GM21515 (cell line): ENCODE results near the gene RNF144B.
A peak's percentile ranks its signal among the peaks of the same experiment; 100 is the strongest.

Source experiments
- ATAC-seq: cut with Tn5 transposase; IDR thresholded peaks from one replicate; pipeline ENCODE4 v1.9.1; 2021; ENCODE audit not compliant: unreplicated experiment

Gene RNF144B

GRCh38 chr6:18478610-18479009, 91.5 kb downstream of the RNF144B start:
- ATAC-seq = no peak

- no peak for ATAC-seq
Measured at GRCh38 chr6:18481870-18482269, 94.7 kb downstream of the RNF144B start.

- ATAC-seq = no peak
Measured at GRCh38 chr6:18485660-18486435, 98.7 kb downstream of the RNF144B start.

GRCh38 chr6:18488004-18488403, 100.9 kb downstream of the RNF144B start:
- no peak for ATAC-seq

- ATAC-seq = no peak
Measured at GRCh38 chr6:18488526-18489270, 101.5 kb downstream of the RNF144B start.

- ATAC-seq = no peak
Measured at GRCh38 chr6:18489335-18489734, 102.2 kb downstream of the RNF144B start.

GRCh38 chr6:18491308-18492045, 104.3 kb downstream of the RNF144B start:
- no peak for ATAC-seq

- ATAC-seq = no peak
Measured at GRCh38 chr6:18492972-18493371, 105.8 kb downstream of the RNF144B start.

GRCh38 chr6:18493382-18493891, 106.3 kb downstream of the RNF144B start:
- ATAC-seq = no peak

- no peak for ATAC-seq
Measured at GRCh38 chr6:18493925-18494324, 106.8 kb downstream of the RNF144B start.

GRCh38 chr6:18495236-18495635, 108.1 kb downstream of the RNF144B start:
- no peak for ATAC-seq

- no peak for ATAC-seq
Measured at GRCh38 chr6:18496462-18496861, 109.3 kb downstream of the RNF144B start.

GRCh38 chr6:18497006-18497405, 109.9 kb downstream of the RNF144B start:
- ATAC-seq = no peak

GRCh38 chr6:18498408-18498807, 111.3 kb downstream of the RNF144B start:
- ATAC-seq = no peak

GRCh38 chr6:18500921-18501662, 113.9 kb downstream of the RNF144B start:
- ATAC-seq = no peak

GRCh38 chr6:18501663-18502013, 114.5 kb downstream of the RNF144B start:
- no peak for ATAC-seq

GRCh38 chr6:18503206-18503592, 116.0 kb downstream of the RNF144B start:
- ATAC-seq = no peak

GRCh38 chr6:18503593-18504231, 116.6 kb downstream of the RNF144B start:
- ATAC-seq = peak; percentile 81

GRCh38 chr6:18504232-18504596, 117.1 kb downstream of the RNF144B start:
- ATAC-seq = no peak

- no peak for ATAC-seq
Measured at GRCh38 chr6:18506382-18507017, 119.3 kb downstream of the RNF144B start.
